Measurements from ENCODE around the gene PIK3R3. TPM values are rescaled to one million over a fixed set of nuclear protein-coding genes. Genes with fewer than 3 reads are reported as not detected.

PIK3R3 gene
- total RNA-seq, 1 experiment from 2014 or later: 9.0 TPM

DNA sequence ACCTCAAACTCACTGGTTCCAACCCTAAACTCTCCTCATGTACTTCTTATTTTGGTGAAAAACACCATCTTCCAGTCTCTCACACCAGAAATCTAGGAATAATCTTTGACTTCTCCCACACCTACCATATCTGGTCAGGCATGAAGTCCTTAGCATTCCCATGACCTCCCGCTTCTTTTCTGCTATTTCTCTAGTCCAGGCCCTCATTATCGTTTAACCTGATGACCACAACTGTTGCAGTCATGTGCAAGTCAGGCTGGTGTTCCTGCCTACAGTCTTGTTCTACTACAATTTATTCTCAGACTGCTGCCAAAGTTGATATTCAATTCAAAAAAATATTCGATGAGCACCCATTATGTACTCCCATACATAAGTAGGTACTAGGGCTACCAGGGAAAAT lies 71.3 kb downstream of the PIK3R3 start:
- POLR2A ChIA-PET: no interaction called here
- Mint-ChIP-seq H3K4me1 (peaks cover 3% of the 10 kb centered on the region; the same call in 1 of the 2 replicates), H3K9me3 (peaks cover 18% of the 10 kb centered on the region), H3K27ac (no peak overlapping the region), H3K4me3 (no peak overlapping the region), H3K27me3 (ENCODE audit: low read depth) (no peaks in the 10 kb centered on the region; the same call in 1 of the 2 replicates), H3K36me3 (peaks cover 31% of the 10 kb centered on the region)
- ATAC-seq (no peak), DNase-seq (ENCODE audit: low spot score) (no peak)
- TF ChIP-seq, protein P1, sequence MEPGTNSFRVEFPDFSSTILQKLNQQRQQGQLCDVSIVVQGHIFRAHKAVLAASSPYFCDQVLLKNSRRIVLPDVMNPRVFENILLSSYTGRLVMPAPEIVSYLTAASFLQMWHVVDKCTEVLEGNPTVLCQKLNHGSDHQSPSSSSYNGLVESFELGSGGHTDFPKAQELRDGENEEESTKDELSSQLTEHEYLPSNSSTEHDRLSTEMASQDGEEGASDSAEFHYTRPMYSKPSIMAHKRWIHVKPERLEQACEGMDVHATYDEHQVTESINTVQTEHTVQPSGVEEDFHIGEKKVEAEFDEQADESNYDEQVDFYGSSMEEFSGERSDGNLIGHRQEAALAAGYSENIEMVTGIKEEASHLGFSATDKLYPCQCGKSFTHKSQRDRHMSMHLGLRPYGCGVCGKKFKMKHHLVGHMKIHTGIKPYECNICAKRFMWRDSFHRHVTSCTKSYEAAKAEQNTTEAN (CRISPR knock-in tag; IDR thresholded peaks at IDR 0.05): no peak
- TF ChIP-seq, protein P2, sequence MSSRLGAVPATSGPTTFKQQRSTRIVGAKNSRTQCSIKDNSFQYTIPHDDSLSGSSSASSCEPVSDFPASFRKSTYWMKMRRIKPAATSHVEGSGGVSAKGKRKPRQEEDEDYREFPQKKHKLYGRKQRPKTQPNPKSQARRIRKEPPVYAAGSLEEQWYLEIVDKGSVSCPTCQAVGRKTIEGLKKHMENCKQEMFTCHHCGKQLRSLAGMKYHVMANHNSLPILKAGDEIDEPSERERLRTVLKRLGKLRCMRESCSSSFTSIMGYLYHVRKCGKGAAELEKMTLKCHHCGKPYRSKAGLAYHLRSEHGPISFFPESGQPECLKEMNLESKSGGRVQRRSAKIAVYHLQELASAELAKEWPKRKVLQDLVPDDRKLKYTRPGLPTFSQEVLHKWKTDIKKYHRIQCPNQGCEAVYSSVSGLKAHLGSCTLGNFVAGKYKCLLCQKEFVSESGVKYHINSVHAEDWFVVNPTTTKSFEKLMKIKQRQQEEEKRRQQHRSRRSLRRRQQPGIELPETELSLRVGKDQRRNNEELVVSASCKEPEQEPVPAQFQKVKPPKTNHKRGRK (CRISPR knock-in tag; IDR thresholded peaks at IDR 0.05; ENCODE audit: borderline replicate concordance): no peak
- TF ChIP-seq, protein P3, sequence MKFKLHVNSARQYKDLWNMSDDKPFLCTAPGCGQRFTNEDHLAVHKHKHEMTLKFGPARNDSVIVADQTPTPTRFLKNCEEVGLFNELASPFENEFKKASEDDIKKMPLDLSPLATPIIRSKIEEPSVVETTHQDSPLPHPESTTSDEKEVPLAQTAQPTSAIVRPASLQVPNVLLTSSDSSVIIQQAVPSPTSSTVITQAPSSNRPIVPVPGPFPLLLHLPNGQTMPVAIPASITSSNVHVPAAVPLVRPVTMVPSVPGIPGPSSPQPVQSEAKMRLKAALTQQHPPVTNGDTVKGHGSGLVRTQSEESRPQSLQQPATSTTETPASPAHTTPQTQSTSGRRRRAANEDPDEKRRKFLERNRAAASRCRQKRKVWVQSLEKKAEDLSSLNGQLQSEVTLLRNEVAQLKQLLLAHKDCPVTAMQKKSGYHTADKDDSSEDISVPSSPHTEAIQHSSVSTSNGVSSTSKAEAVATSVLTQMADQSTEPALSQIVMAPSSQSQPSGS (CRISPR knock-in tag; IDR thresholded peaks at IDR 0.05; ENCODE audit: borderline replicate concordance, low read depth): no peak
- TF ChIP-seq GTF2I (CRISPR knock-in tag; conservative IDR thresholded peaks at IDR 0.05) (no peak), CREM (CRISPR knock-in tag; IDR thresholded peaks at IDR 0.05) (no peak), TEAD1 (CRISPR knock-in tag; IDR thresholded peaks at IDR 0.05) (no peak), FOXK1 (CRISPR knock-in tag; IDR thresholded peaks at IDR 0.05) (no peak)
- CTCF ChIA-PET: no interaction called here

GRCh38 chr1:46058936-46059335 lies 73.5 kb downstream of the PIK3R3 start:
- ChIA-PET CTCF (no interaction called here), POLR2A (no interaction called here)
- no peak for TF ChIP-seq NR1H2 (CRISPR knock-in tag; IDR thresholded peaks at IDR 0.05)
- Mint-ChIP-seq H3K27me3 (ENCODE audit: low read depth) (no peaks in the 10 kb centered on the region; the same call in 1 of the 2 replicates), H3K36me3 (peaks cover 31% of the 10 kb centered on the region), H3K9me3 (peaks cover 18% of the 10 kb centered on the region), H3K4me3 (no peak overlapping the region), H3K27ac (no peak overlapping the region), H3K4me1 (peaks cover 3% of the 10 kb centered on the region; the same call in 1 of the 2 replicates)
- DNase-seq (ENCODE audit: low spot score) (no peak), ATAC-seq (no peak)

- ChIA-PET POLR2A (no interaction called here), CTCF (no interaction called here)
- Mint-ChIP-seq H3K36me3 (peaks cover 31% of the 10 kb centered on the region), H3K27ac (no peak overlapping the region), H3K4me1 (peaks cover 3% of the 10 kb centered on the region; the same call in 1 of the 2 replicates), H3K9me3 (peaks cover 18% of the 10 kb centered on the region), H3K27me3 (ENCODE audit: low read depth) (no peaks in the 10 kb centered on the region; the same call in 1 of the 2 replicates), H3K4me3 (no peak overlapping the region)
- DNase-seq (ENCODE audit: low spot score) (no peak), ATAC-seq (no peak)
- no peak for TF ChIP-seq TEAD1 (CRISPR knock-in tag; IDR thresholded peaks at IDR 0.05)
- TF ChIP-seq, protein P1 (CRISPR knock-in tag; IDR thresholded peaks at IDR 0.05): no peak
- TF ChIP-seq ETV6 (CRISPR knock-in tag; IDR thresholded peaks at IDR 0.05): no peak
- TF ChIP-seq USF1 (CRISPR knock-in tag; IDR thresholded peaks at IDR 0.05): no peak
- TF ChIP-seq, protein P4, sequence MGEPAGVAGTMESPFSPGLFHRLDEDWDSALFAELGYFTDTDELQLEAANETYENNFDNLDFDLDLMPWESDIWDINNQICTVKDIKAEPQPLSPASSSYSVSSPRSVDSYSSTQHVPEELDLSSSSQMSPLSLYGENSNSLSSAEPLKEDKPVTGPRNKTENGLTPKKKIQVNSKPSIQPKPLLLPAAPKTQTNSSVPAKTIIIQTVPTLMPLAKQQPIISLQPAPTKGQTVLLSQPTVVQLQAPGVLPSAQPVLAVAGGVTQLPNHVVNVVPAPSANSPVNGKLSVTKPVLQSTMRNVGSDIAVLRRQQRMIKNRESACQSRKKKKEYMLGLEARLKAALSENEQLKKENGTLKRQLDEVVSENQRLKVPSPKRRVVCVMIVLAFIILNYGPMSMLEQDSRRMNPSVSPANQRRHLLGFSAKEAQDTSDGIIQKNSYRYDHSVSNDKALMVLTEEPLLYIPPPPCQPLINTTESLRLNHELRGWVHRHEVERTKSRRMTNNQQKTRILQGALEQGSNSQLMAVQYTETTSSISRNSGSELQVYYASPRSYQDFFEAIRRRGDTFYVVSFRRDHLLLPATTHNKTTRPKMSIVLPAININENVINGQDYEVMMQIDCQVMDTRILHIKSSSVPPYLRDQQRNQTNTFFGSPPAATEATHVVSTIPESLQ (CRISPR knock-in tag; IDR thresholded peaks at IDR 0.05): no peak
- TF ChIP-seq FOXP1 (CRISPR knock-in tag; IDR thresholded peaks at IDR 0.05; ENCODE audit: borderline replicate concordance): no peak
- TF ChIP-seq SMAD3 (CRISPR knock-in tag; IDR thresholded peaks at IDR 0.05; ENCODE audit: borderline replicate concordance): no peak
- no peak for TF ChIP-seq NFATC4 (CRISPR knock-in tag; IDR thresholded peaks at IDR 0.05)
- TF ChIP-seq FOXK1 (CRISPR knock-in tag; IDR thresholded peaks at IDR 0.05): no peak
- TF ChIP-seq NR2C2 (CRISPR knock-in tag; IDR thresholded peaks at IDR 0.05): no peak
- TF ChIP-seq ZNF396 (CRISPR knock-in tag; IDR thresholded peaks at IDR 0.05; ENCODE audit: borderline replicate concordance): no peak
- TF ChIP-seq SP1 (CRISPR knock-in tag; conservative IDR thresholded peaks at IDR 0.05): no peak
- no peak for TF ChIP-seq ZNF423 (CRISPR knock-in tag; IDR thresholded peaks at IDR 0.05)
- TF ChIP-seq TP53 (CRISPR knock-in tag; IDR thresholded peaks at IDR 0.05): no peak
- no peak for TF ChIP-seq GRHL2 (CRISPR knock-in tag; IDR thresholded peaks at IDR 0.05; ENCODE audit: insufficient replicate concordance, severe bottlenecking)
- TF ChIP-seq ZNF138 (CRISPR knock-in tag; conservative IDR thresholded peaks at IDR 0.05): no peak
Measured at GRCh38 chr1:46057781-46058180, 74.6 kb downstream of the PIK3R3 start.

Measured in WTC11 (cell line).